CD1c-positive myeloid dendritic cell (primary cell): ENCODE measurements around the gene GRWD1.
A peak's percentile ranks its signal among the peaks of the same experiment; 100 is the strongest.
"Not testable (repeated sequence)": the region's sequence is repeated elsewhere in the genome, so short reads cannot be mapped to it uniquely, and the experiment has no call there.

Source experiments
- DNase-seq: peaks from one replicate; pipeline ENCODE4 v3.0.0-alpha.2; 2016; ENCODE audit errors: extremely low spot score

Gene GRWD1

DNA sequence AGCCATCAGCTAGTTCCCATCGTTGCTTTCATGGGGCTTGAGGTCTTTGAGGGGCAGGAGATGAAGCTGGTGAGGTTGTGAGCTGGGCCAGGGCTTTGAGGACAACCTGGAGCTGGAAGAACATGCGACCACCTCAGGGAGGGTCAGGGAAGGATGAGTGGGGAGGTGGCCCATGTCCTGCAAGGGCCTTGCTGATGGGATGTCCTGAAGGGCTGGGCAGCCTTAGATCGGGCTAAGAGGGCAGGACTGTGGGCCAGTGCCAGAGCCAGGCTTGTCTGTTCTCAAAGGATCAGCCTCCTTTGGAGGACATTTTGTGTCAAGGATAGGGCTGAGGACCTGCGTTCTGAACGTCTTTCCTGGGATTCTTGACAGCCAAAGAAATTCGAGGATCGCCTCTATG is 33.9 kb downstream of the GRWD1 start:
- no peak for DNase-seq

DNA sequence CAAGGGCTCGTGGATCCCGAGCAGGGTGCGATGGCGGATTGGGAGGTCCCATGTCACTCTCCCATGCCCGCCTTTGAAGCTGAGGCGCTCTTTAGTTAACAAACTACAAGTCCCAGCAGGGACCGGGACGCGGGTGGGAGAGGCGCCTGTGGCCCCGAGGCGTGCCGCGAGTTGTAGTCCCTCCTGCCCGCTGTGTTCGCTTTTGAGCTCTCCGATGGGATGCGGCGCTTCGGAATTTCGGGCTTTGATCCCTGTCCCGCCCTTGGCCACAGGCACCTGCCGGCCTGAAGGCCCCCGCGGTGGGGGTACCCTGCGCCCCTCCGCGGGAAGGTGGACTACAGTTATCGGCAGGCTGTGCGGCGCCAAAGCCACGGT is 34.4 kb downstream of the GRWD1 start:
- peak; percentile 34 for DNase-seq

DNA sequence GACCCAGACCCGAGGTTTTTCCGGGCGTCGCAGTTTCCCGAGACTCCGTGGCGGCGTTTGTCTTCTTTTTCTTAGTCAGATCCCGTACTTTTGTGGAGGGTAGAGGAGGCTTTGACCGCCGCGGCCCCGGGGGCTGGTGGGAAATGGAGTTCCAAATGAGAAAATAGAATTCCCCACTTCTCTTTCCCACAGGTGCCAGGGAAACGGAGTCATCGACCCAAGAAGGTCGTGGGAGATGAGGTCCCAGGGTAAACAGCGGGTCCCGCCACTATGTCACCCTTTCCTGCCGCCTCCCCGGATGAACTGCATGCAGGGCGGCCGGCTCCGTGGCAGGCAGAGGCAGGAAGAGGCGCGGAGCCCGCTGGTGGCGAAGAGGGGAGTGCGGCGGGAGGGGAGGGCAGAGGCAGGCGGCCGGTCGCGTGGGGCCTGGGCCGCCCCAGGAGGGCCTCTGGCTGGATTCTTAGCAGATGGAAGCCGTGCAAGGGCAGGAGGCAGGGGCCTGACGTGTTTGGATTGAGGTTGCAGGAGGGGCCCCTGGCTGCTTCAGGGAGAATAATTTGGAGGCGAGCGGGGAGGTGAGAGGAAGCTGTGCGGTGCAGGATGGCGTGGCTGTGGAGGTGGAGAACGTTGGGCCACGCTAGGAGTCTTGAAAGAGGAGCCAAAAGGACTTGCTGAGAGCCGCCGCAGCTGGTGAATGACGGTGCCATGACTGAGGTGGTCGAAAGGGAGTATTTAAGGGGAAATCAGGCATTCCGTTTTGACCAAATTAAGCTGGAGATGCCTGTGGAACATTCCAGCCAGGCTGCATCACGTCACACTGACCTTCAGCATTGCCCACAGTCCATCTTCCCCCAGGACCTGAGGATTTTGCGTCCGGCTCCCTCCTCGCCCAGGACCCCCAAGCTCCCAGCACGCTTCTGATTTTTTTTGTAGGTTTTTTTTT is 35.0 kb downstream of the GRWD1 start:
- peak; percentile 43 for DNase-seq

DNA sequence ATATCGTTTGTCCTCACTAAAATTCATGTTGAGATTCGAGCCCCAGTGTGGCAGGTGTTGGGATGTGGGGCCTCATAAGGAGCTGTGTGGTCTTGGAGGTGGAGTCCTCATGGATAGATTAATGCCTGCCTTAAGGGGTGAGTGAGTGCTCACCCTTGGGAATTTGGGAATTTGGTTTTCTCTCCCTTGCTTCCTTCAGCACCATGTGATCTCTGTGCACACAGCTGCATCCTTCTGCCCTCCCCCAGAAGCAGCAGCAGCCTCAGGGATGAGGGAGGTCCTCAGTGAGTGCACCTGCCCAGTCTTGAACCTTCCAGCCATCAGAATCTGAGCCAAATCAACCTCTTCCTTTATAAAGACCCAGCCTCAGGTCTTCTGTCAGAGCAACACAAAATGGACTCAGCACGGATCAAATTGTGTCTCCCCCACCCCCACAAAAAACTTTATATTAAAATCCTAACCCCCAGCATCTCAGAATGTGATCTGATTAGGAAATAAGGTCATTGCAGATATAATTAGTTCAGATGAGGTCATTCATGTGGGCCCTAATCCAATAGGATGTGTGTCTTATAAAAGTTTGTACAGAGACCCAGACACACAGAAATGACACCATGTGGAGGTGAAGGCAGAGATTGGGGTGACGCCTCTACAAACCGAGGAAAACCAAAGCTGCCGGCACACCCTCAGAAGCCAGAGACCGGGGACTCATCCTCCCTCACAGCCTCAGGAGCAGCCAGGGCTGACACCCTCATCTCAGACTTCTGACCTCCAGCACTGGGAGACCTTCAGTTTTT is 36.3 kb downstream of the GRWD1 start:
- no peak for DNase-seq

DNA sequence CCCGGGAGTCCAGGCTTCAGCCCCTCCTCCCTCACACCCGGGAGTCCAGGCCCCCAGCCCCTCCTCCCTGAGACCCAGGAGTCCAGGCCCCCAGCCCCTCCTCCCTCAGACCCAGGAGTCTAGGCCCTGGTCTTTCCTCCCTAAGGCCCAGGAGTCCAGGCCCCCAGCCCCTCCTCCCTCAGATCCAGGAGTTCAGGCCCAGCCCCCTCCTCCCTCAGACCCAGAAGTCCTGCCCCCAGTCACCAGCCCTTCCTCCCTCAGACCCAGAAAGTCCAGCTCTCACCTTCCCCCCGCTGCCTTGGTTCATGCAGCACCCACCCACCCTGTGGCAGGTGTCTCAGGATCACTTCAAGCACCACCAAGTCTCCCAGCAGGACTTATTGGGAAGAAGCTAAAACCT is 37.5 kb downstream of the GRWD1 start:
- DNase-seq, result no peak

DNA sequence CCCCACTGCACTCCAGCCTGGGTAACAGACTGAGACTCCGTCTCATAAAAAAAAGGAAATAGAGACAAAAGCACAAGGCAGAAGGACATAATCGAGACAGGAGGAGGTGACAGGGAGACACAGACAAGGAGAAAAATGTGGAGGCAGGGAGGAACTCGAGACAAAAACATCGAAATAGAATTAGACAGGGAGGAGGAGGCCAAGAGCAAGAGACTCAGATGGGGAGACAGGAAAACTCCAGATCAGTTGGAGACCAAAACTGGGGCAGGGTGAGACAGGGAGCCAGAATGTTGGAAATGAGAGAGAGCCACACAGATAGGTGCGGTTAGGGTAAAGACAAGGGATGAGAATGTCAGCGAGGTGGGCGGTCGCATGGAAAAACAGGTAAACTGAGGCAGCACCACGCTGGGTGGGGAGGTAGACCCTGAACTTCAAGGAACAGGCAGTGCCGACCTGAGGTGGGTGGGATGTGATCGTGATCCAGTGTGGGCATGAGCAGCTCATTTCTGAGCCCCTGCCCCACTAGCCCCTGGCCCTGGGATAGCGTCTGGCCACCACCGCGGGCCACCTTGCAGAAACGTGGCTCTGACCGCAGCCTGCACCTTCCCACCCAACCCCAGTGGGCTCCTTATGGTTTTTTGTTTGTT is 38.6 kb downstream of the GRWD1 start:
- no peak for DNase-seq

DNA sequence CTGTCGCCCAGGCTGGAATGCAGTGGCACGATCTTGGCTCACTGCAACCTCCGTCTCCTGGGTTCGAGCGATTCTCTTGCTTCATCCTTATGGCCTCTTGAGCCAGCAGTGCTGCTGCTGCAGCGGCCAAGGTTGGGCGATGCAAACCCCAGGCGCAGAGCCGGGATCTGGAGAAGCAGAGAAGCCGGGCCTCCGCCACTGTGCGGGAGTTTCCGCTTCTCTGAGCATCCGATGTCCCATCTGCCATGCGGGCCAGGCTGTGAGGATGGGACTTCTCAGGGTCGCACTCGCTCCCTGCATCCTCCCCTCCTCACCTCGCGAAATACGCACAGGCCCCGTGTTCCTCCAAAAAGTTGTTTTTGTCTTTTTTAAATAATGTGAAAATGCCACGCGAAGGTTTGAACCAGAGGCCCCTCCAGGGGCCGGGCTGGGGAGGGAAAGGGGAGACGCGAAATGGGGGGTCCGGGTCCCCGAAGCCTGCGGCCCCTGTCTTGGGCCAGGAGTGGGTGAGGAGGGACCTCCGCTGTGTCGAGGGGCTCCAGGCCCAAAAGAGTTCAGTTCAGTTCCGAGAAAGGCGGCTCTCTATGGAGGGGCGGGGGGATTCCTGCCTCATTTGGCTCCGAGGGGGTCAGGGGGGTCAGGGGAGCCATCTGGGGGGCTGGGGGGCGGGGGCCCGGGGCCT is 39.3 kb downstream of the GRWD1 start:
- no peak for DNase-seq

DNA sequence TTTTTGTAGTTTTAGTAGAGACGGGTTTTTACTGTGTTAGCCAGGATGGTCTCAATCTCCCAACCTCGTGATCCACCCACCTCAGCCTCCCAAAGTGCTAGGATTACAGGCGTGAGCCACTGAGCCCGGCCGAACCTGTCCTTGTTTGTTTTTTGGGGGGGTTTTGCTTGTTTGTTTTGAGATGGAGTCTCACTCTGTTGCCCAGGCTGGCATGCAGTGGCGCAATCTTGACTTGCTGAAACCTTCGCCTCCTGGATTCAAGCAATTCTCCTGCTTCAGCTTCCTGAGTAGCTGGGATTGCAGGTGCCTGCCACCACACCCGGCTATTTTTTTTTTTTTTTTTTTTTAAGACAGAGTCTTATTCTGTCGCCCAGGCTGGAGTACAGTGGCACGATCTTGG is 40.9 kb downstream of the GRWD1 start:
- DNase-seq, result not testable (repeated sequence)

DNA sequence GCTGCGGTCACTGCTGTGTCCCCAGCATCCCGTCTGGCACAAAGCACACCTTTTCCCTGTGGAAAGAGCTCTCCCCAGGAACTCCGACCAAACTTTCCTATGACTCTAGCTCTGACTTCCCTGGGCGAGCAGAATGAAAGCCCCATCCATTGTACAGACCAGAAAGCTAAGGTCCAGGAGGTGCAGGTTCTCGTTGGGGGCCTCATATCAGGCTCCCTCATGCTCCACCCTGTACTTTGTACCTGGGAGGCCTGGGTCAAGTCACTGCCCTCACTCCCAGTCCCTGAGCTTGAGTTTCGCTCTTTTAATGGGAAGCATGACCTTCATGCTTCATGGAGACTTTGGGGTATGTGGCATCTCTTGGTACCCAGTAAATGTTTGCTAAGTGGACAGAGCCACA is 41.8 kb downstream of the GRWD1 start:
- no peak for DNase-seq

DNA sequence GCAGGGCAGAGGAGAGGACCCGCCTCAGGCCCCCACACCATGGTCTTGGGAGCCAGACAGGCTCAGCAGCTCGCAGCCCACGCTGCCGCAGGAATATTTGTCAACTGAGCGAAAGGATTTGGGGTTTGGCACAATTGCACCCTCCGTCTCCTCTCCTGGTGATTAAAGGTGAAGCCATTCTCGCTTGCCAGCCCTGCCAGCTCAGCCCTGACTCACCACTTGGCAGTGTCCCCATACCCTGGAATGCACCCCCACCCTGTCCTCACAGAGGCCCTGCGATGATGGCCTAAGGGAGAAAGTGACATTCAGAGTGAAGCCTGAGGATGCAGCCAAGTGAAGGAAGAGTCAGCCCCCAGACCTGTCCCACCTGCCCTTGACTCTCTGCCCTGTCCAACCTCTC is 42.2 kb downstream of the GRWD1 start:
- DNase-seq, result no peak

DNA sequence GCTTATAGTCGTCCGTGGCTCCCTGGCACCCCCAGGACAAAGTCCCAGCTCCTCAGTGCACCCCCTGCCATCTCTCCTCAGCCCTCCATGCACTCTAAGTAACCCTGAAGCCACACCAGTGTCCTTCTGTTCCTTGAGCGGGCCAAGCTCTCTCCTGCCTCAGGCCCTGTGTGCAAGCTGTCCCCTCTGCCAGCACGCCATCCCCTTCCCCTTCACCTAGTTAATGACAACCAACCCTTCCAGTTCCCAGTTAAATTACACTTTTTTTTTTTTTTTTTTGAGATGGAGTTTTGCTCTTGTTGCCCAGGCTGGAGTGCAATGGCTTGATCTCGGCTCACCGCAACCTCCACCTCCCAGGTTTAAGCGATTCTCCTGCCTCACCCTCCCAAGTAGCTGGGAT is 42.7 kb downstream of the GRWD1 start:
- DNase-seq, result not testable (repeated sequence)

DNA sequence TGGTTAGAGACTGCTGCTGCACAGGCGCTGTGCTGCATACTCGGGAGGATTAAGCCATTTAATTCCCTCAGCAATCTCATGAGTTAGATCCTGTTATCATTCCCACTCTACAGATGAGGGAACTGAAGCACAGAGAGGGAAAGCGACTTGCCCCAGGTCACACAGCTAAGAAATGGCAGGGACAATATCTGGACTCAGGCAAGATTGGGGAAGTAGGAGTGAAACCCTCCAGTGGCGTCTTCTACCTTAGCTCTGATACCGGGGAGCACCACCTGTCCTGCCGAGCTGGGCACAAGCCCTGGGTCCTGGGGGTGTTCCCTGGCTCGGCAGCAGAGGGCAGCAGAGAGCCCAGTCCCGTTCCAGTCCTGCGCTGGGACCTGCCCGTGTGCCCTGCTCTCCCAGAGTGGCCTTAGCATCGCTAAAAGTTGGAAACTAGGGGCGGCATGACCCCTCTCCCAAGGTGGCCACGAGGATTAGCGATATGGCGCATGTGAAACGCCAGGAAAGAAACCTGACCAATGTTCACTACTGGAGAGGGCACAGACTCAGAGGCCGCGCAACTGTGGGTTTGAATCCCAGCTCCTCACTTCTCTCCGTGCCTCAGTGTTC is 43.9 kb downstream of the GRWD1 start:
- DNase-seq, result peak; percentile 79

DNA sequence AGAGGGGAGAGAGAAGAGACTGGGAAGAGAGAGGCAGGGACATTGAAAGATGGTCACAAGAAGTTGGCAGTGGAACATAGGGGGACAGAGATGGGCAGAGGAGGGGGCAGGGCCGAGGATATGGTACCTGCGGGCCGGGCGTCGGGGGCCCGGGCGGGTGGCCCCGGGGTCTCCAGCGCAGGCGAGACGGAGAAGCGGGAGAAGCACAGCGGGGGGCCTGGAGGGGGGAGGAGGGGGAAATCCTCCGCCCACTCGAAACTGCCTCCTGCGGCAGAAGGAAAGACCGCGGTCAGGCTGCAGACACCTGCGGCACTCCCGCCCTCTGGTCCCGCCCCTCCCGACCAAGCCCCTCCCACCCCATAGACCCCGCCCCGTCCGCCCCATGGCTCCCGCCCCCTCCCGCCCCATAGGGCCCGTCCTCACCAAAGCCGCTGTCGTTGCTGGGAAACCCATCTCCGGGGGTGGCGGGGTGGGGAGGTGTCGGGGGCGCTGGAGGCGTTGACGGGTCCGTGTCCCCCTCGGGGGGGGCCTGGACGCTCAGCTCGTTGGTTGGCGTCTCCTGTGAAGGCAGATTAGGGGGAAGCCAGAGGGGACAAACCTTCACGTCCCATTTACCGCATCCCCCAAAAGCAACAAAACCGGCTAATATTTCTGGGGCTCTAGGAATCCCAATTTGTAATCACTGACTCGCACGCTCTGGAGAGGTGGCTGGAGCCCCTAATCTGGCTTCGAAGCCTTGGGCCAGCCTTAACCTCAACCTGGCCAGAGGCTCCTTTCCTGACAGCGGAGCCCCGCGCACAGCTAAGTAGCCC is 45.4 kb downstream of the GRWD1 start:
- DNase-seq, result peak; percentile 42

DNA sequence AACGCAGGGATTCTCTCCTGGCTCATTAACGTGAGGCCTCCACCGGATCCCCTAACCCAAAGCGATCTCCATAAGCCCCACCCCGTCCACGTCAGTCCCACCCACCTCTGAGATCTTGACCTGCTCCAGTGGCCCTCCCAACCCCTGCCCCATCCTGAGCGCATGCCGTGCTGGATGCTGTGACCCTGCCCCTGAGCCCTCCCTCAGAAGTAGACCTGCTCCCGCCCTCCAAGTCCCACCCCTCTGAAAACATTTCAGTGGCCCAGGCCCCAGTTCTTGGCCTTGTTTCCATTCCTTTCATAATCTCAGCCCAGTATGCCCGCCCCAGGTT is 46.0 kb downstream of the GRWD1 start:
- no peak for DNase-seq

DNA sequence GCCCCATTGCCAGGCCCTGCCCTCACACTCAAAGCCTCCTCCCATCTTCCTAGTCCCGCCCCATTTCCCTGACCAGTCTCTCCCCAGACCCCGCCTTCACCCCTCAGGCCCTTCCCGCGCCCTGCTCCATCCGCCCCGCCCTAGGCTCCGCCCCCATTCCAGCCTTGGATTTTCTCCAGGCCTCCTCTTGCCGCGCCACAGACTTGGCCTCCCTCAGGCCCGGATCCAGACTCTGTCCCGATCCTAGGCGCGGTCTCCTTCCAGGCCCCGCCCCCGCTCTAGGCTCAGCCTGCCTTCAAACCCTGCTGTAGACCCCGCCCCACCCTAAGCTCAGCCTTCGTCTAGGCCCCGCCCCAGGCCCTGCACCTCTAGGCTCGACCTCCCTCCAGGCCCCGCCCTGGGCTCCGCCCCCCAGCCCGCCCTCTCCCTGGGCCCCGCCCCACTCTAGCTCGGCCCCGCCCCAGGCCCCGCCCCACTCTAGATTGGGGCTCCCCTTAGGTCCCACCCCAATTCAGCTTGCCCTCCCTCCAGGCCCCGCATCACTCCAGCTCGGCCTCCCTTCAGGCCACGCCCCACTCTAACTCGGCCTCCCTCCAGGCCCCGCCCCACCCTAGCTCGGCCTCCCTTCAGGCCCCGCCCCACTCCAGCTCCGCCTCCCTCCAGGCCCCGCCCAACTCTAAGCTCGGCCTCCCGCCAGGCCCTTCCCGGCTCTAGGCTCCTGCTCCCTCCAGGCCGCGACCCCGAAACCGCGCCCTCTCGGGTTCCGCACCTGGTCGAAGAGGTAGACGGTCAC is 47.3 kb downstream of the GRWD1 start:
- peak; percentile 94 for DNase-seq

DNA sequence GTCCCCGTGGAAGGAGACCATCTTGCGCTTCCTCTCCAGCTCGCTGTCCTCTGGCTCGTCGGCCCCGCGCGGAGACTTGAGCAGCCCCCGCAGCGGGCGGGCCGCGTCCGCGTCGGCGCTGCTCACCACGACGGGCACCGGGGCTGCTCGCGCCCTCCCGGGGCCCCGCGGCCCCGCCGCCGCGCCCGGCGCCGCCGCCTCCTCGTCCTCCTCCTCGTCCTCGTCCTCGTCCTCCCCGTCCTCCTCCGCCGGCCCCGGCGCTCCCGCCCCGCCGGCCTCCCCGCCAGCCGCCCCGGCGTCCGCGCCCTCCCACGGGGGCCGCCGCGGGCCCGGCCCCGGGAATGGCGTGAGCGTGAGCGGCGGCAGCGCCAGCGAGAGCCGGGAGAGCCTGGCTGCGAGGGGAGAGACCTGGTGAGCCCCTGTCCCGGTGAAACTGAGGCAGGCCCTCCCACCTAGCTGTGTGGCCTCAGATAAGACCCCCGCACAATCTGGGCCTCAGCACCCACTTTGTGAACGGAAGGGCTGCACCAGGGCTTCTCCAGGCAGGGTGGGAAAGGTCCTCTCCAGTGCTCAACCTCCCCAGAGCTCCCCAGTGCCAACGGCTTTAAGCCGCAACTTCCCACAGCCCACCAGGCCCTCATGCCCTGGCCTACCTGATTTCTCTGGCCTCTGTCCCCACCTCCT is 48.1 kb downstream of the GRWD1 start:
- DNase-seq, result no peak

DNA sequence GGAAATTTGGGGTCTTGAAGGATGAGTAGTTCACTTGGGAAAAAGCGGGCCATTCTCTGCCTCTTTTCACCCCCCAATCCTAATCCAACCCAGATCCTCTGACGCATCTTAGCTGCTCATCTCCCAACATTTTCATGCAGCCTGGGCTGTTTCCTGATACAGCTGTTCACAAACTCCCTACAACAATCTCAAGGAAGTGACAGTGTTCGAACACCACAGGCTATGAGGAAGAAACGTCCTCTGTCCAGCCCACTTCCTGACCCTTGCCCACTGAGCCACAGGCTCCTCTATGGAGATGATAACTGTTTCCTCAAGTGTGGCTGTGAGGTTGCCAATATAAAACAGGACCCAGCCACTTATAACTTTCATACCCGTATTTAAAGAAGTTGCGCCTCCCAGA is 49.6 kb downstream of the GRWD1 start:
- DNase-seq, result peak; percentile 52

DNA sequence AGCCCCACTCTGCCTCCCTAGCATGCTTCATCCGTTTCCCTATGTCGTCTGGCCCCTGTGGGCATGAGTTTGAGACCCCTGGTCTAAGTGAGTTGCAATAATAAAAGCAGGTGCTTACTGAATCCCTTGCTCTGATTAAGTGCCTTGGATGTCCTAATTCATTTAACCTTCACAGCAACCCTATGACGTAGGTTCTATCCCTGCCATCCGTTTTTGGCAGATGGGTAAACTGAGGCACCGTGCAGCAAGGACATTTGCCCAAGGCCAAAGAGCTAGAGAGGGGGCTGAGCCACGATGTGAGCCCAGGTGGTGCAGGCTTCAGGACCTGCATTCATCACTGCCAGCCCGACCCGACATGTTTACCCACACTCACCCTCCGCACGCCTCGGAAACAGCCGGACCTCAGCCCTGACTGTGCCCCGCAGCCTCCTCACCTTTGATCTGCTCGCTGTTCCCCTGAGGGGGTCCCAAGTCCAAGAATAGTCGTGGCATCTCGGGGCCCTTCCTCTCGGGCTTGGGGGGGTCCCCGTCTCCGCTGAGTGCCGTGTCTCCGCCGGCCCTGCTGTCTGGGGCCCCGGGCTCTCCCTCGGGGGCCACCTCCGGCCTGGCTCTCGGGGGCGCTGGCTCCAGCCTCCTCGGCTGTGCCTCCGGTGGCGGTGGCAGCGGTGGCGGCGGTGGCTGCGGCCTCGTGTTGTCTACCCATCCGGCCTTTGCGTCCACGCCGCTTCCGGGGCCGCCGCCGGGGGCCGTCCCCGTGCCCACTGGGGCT is 51.4 kb downstream of the GRWD1 start:
- no peak for DNase-seq
